Measurements from ENCODE around the gene PLAGL1.
"Not testable (repeated sequence)": the region's sequence is repeated elsewhere in the genome, so short reads cannot be mapped to it uniquely, and the experiment has no call there.

The PLAGL1 gene

GRCh38 chr6:143934867-143935266 lies 73.2 kb downstream of the PLAGL1 start:
- DNase-seq, result no peak

GRCh38 chr6:143934331-143934730 lies 73.7 kb downstream of the PLAGL1 start:
- DNase-seq, result no peak

DNA sequence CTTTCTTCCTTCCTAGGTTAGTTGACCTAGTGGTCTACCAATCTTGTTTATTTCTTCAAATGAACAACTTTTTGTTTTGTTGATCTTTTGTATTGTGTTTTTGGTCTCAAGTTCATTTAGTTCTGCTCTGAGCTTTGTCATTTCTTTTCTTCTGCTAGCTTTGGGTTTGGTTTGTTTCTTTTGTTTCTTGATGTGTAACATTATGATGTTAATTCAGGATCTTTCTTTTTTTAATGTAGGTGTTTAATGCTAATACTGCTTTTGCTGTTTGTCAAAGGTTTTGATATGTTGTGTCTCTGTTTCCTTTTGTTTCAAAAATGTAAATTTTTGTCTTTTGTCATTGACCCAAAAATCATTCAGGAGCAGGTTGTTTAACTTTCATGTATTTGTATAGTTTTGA lies 78.1 kb downstream of the PLAGL1 start:
- DNase-seq, result no peak

GRCh38 chr6:143928853-143929252 lies 79.2 kb downstream of the PLAGL1 start:
- DNase-seq, result no peak

DNA sequence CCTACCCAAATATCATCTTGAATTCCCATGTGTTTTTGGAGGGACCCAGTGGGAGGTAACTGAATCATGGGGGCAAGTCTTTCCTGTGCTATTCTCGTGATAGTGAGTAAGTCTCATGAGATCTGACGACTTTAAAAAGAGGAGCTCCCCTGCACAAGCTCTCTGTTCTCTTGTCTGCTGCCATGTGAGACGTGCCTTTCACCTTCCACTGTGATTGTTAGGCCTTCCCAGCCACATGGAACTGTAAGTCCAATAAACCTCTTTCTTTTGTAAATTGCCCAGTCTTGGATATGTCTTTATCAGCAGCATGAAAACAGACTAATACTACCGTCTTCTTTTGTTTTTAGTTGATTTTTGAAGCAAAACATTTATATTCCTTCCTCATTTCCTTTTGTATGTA lies 91.0 kb downstream of the PLAGL1 start:
- not testable (repeated sequence) for DNase-seq

GRCh38 chr6:143912671-143913070 lies 95.4 kb downstream of the PLAGL1 start:
- DNase-seq, result no peak

DNA sequence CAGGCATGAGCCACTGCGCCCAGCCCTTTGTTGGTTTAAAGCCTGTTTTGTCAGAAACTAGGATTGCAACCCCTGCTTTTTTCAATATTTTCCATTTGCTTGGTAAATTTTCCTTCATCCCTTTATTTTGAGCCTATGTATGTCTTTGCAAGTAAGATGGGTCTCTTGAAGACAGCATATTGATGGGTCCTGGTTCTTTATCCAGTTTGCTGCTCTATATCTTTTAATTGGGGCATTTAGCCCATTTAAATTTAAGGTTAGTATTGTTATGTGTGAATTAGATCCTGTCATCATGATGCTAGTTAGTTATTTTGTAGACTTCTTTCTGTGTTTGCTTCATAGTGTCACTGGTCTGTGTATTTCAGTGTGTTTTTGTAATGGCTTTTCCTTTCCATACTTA lies 97.0 kb downstream of the PLAGL1 start:
- no peak for DNase-seq

DNA sequence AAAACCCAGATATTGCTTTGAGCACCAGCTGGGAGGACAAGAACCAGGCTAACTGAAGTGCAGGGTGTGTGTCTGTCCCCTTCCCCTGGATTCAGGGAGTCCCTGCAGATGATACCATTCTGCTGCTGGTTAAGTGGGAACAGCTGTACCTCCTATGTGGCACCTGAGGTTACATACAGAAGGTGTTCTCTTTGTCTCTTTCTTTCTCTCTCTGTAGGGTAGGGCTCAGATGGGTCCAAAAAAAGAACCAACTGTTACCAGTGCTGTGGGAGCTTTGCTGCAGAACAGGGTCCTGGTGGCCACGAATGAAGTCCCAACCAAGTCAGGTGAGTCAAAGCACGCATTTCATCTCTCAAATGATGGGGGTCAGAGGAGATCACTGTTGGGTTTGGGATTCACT lies 105.2 kb downstream of the PLAGL1 start:
- no peak for DNase-seq

DNA sequence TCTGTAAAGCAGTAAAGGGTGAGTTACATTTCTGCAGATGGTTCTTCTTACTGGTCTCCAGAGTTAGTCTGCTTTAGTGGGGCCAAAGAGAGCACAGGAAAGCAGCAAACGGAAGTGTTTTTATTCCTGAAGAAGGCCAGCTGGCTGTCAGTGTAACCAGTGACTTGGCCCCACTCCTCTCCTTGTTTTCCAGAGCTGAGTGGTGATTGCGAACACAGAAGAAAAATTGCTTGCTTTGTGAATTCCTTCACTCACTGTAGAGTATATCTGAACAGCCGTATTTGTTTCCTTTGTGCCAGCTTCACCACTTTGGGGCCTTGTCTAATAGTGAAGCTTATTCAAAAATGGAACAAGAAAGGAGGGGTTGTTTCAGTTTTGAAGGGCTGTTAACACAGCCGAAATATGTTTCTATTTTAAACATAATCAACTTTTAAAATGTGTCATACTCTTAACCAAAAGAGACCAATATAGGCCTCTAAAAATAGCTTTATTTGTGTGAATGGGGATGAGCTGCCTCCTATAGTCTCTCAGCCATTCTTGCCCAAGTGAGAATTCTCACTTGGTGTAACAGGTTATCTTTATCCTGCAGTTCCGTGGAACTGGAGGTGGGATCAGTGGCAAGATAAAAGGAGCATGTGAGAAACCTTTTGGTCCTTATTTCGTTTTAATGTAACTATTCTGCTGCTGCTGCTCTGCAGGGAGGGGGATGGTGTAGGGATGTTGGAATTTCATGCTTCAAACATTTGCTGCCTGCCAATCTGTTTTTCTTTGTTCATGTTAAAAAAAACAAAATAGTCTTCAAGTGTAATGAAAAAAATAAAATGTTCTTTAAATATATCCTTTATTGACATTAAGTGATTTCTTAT lies 105.9 kb downstream of the PLAGL1 start:
- no peak for DNase-seq

DNA sequence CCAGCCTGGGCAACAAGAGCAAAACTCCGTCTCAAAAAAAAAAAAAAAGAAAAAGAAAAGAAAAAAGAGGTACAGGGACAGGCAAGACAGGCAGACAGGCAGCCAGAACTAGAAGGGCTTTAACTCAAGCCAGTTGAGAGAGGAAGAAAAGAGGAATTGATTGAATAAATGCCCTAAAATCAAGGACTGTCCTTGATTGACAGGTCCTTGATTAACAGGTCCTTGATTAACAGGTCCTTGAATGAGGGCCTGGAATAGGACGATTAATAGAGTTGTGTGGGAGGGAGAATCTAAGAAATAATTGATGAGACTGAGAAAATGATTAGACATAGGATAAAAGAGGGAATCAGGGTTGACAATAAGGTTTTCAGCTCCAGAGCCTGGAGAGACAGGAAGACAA lies 107.7 kb downstream of the PLAGL1 start:
- no peak for DNase-seq

DNA sequence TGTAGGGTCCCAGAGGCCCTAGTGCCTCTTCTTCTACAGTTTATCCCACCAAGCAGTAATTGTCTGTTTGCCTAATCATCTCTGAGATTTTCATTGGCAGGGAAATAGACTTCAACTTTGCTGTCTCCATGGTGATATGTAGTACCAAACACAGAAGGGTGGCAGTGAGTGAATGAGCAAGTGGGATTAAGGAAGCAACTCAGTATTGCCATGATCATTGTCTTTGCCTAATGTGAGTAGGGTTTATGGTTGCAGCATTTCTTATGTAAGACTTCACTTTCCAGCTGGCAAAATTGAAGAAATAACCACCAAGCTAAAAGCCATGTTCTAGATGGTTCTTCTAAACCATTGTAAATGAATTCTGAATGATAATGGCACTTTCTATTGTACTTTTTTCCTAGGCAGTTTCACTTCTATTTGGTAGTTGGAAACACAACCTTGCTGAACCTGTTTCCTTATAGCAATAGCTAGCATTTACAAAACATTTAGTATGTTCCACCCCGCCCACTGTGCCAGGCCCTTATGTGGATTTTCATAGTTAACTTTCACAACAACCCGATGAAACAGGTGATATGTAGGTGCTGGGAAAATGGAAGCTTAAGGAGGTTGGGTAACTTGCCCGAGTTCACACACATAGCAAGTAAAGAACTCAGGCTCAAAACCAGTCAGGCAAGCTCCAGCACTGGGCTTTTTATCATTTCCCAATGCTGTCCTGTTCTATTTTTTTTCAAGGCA lies 111.8 kb downstream of the PLAGL1 start:
- peak; percentile 2 for DNase-seq

- no peak for DNase-seq
Measured at GRCh38 chr6:143894655-143895054, 113.4 kb downstream of the PLAGL1 start.
